ENCODE results near the gene FXYD6.
A peak's percentile ranks its signal among the peaks of the same experiment; 100 is the strongest.

Gene FXYD6

DNA sequence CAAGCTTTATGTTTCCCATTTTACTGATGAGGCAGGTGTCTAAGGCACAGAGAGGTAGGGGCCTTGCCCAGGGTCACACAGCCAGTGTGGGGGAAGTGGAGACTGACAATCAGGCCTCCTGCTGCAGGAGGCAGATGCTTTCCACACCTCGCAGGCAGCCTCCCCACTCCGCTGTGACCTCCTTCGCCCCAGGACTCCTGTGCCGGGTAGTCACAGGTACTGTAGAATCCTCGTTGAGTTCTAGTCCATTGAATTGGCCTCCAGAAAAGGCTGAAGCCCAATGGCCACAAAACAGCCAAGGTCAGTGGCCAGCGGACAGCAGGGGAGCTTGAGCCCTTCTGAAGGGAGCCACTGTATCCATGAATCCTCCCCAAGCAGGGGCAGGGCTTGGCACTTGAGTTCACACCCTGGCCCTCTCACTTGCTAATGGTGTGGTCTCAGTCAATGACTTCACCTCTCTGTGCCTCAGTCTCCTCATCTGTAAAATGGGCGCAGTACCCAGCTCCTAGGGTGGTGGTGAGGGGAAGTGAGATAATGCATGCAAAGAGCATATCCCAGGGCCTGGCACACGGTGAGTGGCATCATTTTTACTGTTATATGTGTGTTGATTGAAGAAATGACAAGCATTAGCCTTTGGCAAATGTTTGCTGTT, 50.8 kb downstream of the FXYD6 start:
- TF ChIP-seq, protein P1, sequence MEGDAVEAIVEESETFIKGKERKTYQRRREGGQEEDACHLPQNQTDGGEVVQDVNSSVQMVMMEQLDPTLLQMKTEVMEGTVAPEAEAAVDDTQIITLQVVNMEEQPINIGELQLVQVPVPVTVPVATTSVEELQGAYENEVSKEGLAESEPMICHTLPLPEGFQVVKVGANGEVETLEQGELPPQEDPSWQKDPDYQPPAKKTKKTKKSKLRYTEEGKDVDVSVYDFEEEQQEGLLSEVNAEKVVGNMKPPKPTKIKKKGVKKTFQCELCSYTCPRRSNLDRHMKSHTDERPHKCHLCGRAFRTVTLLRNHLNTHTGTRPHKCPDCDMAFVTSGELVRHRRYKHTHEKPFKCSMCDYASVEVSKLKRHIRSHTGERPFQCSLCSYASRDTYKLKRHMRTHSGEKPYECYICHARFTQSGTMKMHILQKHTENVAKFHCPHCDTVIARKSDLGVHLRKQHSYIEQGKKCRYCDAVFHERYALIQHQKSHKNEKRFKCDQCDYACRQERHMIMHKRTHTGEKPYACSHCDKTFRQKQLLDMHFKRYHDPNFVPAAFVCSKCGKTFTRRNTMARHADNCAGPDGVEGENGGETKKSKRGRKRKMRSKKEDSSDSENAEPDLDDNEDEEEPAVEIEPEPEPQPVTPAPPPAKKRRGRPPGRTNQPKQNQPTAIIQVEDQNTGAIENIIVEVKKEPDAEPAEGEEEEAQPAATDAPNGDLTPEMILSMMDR (IDR thresholded peaks at IDR 0.05): no peak

GRCh38 chr11:117824571-117825537, 51.6 kb downstream of the FXYD6 start, which contains the start of gene FXYD2:
TSS of gene FXYD2 (minus strand) at chr11:117824744. CDS start at chr11:117824678, 66 bp downstream.
- TF ChIP-seq, protein P1 (IDR thresholded peaks at IDR 0.05): no peak

GRCh38 chr11:117823946-117824420, 52.5 kb downstream of the FXYD6 start:
- TF ChIP-seq, protein P1 (IDR thresholded peaks at IDR 0.05): no peak

DNA sequence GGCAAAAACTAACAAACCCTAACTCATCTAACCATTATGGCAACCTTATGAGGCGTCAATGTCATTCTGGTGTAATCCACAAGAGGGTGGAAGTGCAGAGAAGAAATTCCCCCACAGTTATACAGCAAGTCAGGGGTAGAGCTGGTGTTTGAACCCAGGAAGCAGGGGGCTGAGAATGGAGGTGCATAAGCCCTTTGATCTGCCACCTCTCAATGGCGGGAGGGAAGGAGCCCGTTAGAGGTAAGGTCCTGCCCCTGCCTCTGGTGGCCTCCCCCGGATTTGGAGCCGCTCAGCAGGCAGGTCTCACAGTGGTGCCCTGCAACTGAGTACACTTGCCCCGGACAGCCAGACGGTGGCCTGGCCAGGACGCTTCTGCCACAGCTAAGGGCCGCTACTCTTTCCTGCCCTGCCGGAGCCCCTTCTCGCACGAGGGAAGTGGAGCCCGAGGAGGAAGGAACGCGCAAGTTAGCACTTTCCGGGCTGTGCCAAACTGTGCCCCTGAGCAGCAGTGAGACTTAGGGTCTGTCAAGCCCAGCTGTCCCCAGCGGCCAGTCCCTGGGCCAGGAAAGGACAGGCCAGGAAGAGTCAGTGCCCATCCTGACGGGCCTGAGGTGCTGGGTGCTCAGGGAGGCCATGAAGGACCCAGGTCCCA, 53.0 kb downstream of the FXYD6 start:
- TF ChIP-seq, protein P1 (IDR thresholded peaks at IDR 0.05): no peak

DNA sequence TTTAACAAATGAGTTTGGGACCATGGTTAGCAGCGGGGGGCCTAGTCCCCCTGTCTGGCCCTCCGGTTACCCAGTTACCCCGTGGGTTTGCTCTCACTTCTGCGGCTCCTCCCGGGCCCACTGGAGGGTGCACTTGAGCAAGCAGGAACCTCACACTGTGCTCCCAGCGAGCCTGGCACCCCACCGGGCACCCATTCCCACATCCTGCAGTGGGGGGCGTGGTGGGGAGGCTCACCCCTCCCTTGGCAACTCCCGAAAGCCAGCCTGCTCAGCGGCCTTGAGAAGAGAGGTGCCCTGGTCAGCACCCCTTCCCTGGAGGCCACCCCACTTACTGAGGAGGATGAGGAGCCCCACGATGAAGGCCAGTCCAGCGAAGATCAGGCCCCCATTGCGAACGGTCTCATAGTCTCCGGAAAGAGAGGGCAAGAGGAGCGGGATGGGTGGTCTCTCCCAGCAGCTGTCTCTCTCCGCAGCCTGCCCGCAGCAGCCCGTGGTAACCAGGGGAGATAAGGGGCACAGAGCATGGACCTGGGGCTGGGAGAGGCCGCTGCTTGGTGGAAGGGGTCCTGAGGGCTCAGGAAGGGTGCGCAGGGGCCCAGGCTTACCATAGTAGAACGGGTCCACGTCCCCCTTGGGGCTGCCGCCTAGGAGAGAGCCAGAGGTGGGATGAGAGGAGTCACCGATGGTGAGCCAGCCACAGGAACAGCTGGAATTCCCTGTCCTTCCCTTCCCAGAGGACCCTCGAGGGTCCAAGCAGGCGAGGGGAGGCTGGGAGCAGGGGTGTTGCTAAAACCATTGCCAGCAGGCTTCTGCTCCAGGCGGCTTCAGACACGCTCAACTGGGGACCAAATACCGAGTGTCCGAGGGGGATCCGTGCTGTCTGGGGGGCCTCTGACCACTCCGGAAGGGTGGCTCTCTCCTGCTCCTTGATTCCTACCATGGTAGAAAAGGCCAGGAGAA, 54.1 kb downstream of the FXYD6 start:
- TF ChIP-seq, protein P1 (IDR thresholded peaks at IDR 0.05): peak; percentile 75

DNA sequence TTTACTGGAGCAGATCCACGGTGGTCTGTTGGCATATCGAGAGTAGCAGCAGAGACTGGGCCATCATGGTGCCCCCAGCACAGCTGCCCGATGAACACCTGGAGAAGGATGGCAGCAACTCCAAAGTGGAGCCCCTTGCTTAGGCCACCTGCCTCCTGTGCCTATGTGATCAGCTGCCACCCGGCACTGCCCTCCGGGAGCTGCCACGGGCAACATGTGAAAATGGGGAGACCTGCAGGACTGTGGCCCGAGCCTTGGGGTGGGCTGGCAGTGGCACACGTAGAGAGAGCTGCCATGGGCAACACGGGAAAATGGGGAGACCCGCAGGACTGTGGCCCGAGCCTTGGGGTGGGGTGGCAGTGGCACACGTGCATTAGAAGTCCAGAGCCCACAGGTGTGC, 55.0 kb downstream of the FXYD6 start:
- TF ChIP-seq, protein P1 (IDR thresholded peaks at IDR 0.05): no peak

Measured in LNCAP (cell line).